ACC112 (cell line): ENCODE results near the gene MAN2B2.
"Not testable (repeated sequence)": the region's sequence is repeated elsewhere in the genome, so short reads cannot be mapped to it uniquely, and the experiment has no call there.

Experiments used
- H2AFZ ChIP-seq: fragments of 200-600 bp; sonication (generic); one replicate; pipeline ENCODE4 v1.6.0; 2017; ENCODE audit warnings: antibody characterized with exemption, low read length; ENCODE audit not compliant: unreplicated experiment
- H3K27ac ChIP-seq: fragments of 200-600 bp; sonication (generic); 2 replicates; pipeline ENCODE4 v1.5.1; 2014; ENCODE audit warnings: low read depth, mild to moderate bottlenecking, antibody characterized with exemption, low read length, moderate library complexity
- H3K27me3 ChIP-seq: fragments of 200-600 bp; sonication (generic); 2 replicates; pipeline ENCODE4 v1.6.1; 2014; ENCODE audit warnings: mild to moderate bottlenecking, antibody characterized with exemption, low read length, moderate library complexity, mixed read lengths; ENCODE audit not compliant: insufficient read depth
- H3K36me3 ChIP-seq: fragments of 200-600 bp; sonication (generic); 2 replicates; pipeline ENCODE4 v1.6.1; 2016; ENCODE audit warnings: mild to moderate bottlenecking, antibody characterized with exemption, low read length, moderate library complexity, mixed read lengths; ENCODE audit not compliant: insufficient read depth
- H3K4me1 ChIP-seq: fragments of 200-600 bp; sonication (generic); one replicate; pipeline ENCODE4 v1.6.1; 2016; ENCODE audit warnings: low read length, mixed read lengths; ENCODE audit not compliant: insufficient read depth, unreplicated experiment, control insufficient read depth
- H3K4me3 ChIP-seq: fragments of 200-600 bp; sonication (generic); 2 replicates; pipeline ENCODE4 v1.5.1; 2014; ENCODE audit warnings: mild to moderate bottlenecking, low read depth, low read length
- H3K79me2 ChIP-seq: fragments of 200-600 bp; sonication (generic); one replicate; pipeline ENCODE4 v1.6.0; 2016; ENCODE audit warnings: low read length; ENCODE audit not compliant: control insufficient read depth, unreplicated experiment, insufficient read depth

MAN2B2 gene

GRCh38 chr4:6643141-6643847, 68.3 kb downstream of the MAN2B2 start:
- H3K4me1 ChIP-seq, result peaks cover 15% of the 10 kb centered on the region
- peaks cover 33% of the 10 kb centered on the region for H3K79me2 ChIP-seq
- no peak overlapping the region for H2AFZ ChIP-seq
- peaks cover 13% of the 10 kb centered on the region for H3K36me3 ChIP-seq
- H3K27ac ChIP-seq, result no peak overlapping the region
- H3K4me3 ChIP-seq, result peak overlapping the region; percentile 88; the same call in 1 of the 2 replicates
- H3K27me3 ChIP-seq, result no peaks in the 10 kb centered on the region

GRCh38 chr4:6644792-6645530, 70.0 kb downstream of the MAN2B2 start:
- H2AFZ ChIP-seq, result no peak overlapping the region
- peaks cover 15% of the 10 kb centered on the region for H3K4me1 ChIP-seq
- peaks cover 13% of the 10 kb centered on the region for H3K36me3 ChIP-seq
- H3K27me3 ChIP-seq, result no peaks in the 10 kb centered on the region
- peaks cover 33% of the 10 kb centered on the region for H3K79me2 ChIP-seq
- H3K27ac ChIP-seq, result no peak overlapping the region
- H3K4me3 ChIP-seq, result no peak overlapping the region

- no peaks in the 10 kb centered on the region for H3K27me3 ChIP-seq
- H3K36me3 ChIP-seq, result peaks cover 11% of the 10 kb centered on the region
- H3K79me2 ChIP-seq, result peaks cover 18% of the 10 kb centered on the region
- H3K4me1 ChIP-seq, result peaks cover 13% of the 10 kb centered on the region
- H3K27ac ChIP-seq, result no peak overlapping the region
- no peak overlapping the region for H2AFZ ChIP-seq
- no peak overlapping the region for H3K4me3 ChIP-seq
These were observed 72.2 kb downstream of the MAN2B2 start for GRCh38 chr4:6647169-6647568.

- no peaks in the 10 kb centered on the region for H3K27me3 ChIP-seq
- H3K4me1 ChIP-seq, result peaks cover 7% of the 10 kb centered on the region
- no peak overlapping the region for H2AFZ ChIP-seq
- no peak overlapping the region for H3K27ac ChIP-seq
- H3K79me2 ChIP-seq, result peaks cover 12% of the 10 kb centered on the region
- H3K4me3 ChIP-seq, result no peak overlapping the region
- H3K36me3 ChIP-seq, result peaks cover 6% of the 10 kb centered on the region; the same call in 1 of the 2 replicates
These were observed 72.7 kb downstream of the MAN2B2 start for GRCh38 chr4:6647582-6648230.

GRCh38 chr4:6649216-6649615, 74.2 kb downstream of the MAN2B2 start:
- Histone ChIP-seq H2AFZ (no peak overlapping the region), H3K4me1 (no peaks in the 10 kb centered on the region), H3K4me3 (no peak overlapping the region), H3K27ac (no peak overlapping the region), H3K27me3 (no peaks in the 10 kb centered on the region), H3K36me3 (no peaks in the 10 kb centered on the region), H3K79me2 (no peaks in the 10 kb centered on the region)

GRCh38 chr4:6654211-6654610, 79.2 kb downstream of the MAN2B2 start:
- H2AFZ ChIP-seq, H3K27me3 ChIP-seq, H3K4me1 ChIP-seq, H3K4me3 ChIP-seq, H3K79me2 ChIP-seq, H3K27ac ChIP-seq, H3K36me3 ChIP-seq: not testable (repeated sequence)

- H2AFZ ChIP-seq, H3K27me3 ChIP-seq: not testable (repeated sequence)
These were observed 80.3 kb downstream of the MAN2B2 start for GRCh38 chr4:6655291-6655690.

GRCh38 chr4:6655924-6656323, 80.9 kb downstream of the MAN2B2 start:
- Histone ChIP-seq H3K27ac (no peak overlapping the region), H3K4me3 (no peak overlapping the region), H3K36me3 (no peaks in the 10 kb centered on the region), H3K27me3 (no peaks in the 10 kb centered on the region), H3K79me2 (no peaks in the 10 kb centered on the region), H2AFZ (no peak overlapping the region), H3K4me1 (peaks cover 7% of the 10 kb centered on the region)

More at GRCh38 chr4:6655291-6655690, 80.3 kb downstream of the MAN2B2 start:
- not testable (repeated sequence) for H3K79me2 ChIP-seq, H3K27ac ChIP-seq, H3K36me3 ChIP-seq, H3K4me1 ChIP-seq, H3K4me3 ChIP-seq

- peaks cover 7% of the 10 kb centered on the region for H3K4me1 ChIP-seq
- no peak overlapping the region for H2AFZ ChIP-seq
- H3K36me3 ChIP-seq, result no peaks in the 10 kb centered on the region
- H3K27ac ChIP-seq, result no peak overlapping the region
- no peak overlapping the region for H3K4me3 ChIP-seq
- H3K27me3 ChIP-seq, result no peaks in the 10 kb centered on the region
- no peaks in the 10 kb centered on the region for H3K79me2 ChIP-seq
These were observed 82.5 kb downstream of the MAN2B2 start for GRCh38 chr4:6657242-6658208.

GRCh38 chr4:6658209-6658595, 83.2 kb downstream of the MAN2B2 start:
- Histone ChIP-seq H3K79me2 (no peaks in the 10 kb centered on the region), H3K36me3 (no peaks in the 10 kb centered on the region), H3K27me3 (no peaks in the 10 kb centered on the region), H3K27ac (no peak overlapping the region), H3K4me1 (peaks cover 7% of the 10 kb centered on the region), H3K4me3 (peak overlapping the region; percentile 70), H2AFZ (peak overlapping the region; percentile 51)
